ENCODE results near the gene ZNF892. TPM values are rescaled to one million over a fixed set of nuclear protein-coding genes. Genes with fewer than 3 reads are reported as not detected.
"Not testable (repeated sequence)": the region's sequence is repeated elsewhere in the genome, so short reads cannot be mapped to it uniquely, and the experiment has no call there.

Gene ZNF892
- 7.6 TPM for polyA plus RNA-seq (ENCODE audit: insufficient read length)
- long read RNA-seq, donor 1, result 0 reads
- long read RNA-seq, donor 2, partial matches to known transcripts, result 0 of 1 reads
- long read RNA-seq, donor 2, other reads (novel, unspliced or antisense), result 0 of 1 reads
- long read RNA-seq, donor 3, partial matches to known transcripts, result 0 of 1 reads
- long read RNA-seq, donor 3, other reads (novel, unspliced or antisense), result 0 of 1 reads
- long read RNA-seq, donor 4, result 0 reads
- long read RNA-seq, donor 5, result 0 reads
- long read RNA-seq, donor 6, result 0 reads
- long read RNA-seq, donor 7, result 0 reads
- long read RNA-seq, donor 8, partial matches to known transcripts, result 0 of 1 reads
- long read RNA-seq, donor 8, other reads (novel, unspliced or antisense), result 0 of 1 reads

DNA sequence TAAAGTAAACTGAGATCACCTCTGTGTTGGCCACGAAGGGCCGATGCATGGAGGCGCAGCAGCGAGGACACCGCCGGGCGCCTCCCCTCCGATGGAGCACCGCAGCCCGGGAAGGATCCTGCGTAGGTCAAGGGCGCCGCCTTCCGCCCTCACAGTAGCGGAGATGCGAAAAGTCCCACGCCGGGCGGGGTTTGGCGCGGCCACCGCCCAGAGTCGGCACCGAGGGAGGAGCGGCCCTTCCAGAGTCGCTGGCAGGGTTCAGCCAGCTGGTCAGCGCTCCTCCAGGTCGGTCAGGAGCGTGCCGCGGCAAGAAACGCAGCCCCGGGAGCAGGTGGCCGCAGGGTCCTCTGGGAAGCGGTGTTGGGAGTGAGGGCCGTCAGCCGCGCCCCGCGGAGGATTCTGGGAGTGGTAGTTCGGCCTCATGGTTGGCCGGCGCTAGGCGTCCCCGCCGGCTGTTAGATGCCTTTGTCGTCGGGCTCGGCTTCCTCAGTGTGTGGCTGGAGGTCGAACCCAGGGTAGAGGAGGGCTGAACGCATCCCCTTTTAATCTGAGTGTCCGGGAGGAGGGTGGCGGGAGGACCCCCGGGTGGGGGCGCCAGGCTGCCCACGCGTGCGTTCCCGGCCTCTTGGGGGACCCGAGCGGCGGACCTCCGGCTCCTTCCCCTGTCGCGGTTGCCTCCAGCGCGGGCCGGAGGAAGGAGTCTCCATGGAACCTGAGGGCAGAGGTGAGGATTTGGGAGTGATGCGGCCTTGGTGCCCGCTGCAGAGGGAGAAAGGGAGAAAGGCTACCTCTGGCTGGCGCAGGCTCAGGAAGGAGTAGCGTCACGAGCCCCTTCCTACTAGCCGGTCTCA, at the start of gene ZNF892:
Gene ZNF892, plus strand, starts transcription at position 411 of the 851 bp plus-strand sequence. Its CDS starts 295 bp downstream, at position 706.
- DNase-seq, result peak; percentile 91

DNA sequence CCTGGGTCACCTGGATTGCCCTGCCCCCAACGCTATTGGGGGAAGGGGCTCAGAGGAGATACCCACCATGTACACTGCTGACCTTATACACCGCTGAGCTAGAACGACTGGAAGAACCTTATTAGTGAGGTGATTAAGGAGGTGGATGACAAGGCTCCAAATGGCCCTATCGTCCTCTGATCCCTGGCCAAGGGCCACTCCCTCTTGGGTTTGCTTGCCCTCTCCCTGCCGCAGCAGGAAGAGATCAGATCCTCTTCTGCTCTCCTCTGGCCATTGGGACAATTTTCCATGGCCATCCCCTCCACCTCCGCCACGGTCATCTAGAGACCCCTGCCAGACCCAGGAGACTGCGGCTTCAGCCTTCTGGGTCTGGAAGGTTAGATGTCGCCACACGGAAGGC, 48.9 kb upstream of the ZNF892 start:
- DNase-seq, result no peak

DNA sequence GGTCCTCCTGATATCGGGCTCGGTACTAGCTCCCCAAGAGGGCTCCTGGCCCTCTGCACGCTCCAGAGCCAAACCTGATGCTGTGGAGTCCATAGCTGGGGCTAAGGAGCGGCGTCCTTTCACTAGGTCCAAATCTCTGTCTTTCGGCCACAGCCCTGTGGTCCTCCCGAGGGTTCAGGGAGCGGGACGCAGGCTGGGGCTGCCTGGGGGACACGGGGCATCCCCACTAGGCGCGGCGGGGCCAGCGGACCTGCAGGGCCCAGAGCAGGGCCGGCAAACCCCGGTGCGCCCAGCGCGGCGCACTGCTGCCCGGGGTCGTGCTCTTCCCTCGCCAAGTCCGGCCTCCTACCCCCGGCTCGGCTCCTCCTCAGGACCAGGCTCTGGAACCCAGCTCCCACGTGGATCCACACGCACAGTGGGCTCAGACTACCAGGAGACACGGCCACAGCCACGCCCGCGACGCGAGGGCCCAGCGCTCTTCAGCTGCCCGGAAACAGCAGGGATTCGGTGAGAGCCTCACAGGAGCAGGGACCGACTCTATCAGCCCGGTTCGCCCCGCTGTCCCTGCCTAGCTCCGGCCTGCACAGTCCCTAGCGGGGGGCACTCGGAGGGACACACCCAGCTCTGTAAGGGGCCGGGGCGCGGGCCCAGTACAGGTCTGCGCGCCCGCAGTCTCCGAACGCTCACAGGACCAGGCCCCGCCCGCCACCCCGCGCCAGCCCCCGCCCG, 48.3 kb upstream of the ZNF892 start:
- peak; percentile 25 for DNase-seq

DNA sequence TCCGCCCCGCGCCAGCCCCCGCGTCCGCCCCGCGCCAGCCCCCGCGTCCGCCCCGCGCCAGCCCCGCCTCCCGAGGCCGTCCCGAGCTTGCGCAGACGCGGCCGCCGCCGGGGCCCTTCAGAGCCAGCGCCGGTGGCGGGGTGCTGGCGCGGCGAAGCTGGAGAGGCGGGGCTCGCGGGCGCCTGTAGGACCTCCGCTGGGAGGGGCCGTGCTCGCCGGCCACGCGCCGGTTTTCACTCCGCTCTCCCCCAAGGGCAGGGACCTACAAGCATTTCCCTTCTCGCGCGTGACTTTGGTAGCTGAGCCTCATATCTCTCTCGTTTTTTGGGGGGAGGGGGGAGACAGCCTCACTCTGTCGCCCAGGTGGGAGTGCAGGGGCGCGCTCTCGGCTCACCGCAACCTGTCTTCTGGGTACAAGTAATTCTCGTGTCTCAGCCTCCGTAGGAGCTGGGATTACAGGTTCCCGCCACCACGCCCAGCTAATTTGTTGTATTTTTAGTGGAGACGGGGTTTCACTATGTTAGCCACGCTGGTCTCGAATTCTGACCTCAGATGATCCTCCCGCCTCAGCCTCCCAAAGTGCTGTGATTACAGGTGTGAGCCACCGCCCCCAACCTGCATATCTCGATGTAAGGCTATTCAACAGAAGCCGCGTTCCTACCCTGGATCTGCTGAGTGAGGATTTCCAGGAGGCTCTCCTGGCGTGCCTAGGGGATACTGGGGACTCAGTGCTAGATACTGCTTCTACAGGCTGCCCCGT, 47.5 kb upstream of the ZNF892 start, which contains the start of gene ZNF514:
Gene ZNF514, minus strand, starts transcription at position 159 of the 760 bp plus-strand sequence. CDS start 6,595 bp downstream, outside the sequence.
- DNase-seq, result peak; percentile 69

DNA sequence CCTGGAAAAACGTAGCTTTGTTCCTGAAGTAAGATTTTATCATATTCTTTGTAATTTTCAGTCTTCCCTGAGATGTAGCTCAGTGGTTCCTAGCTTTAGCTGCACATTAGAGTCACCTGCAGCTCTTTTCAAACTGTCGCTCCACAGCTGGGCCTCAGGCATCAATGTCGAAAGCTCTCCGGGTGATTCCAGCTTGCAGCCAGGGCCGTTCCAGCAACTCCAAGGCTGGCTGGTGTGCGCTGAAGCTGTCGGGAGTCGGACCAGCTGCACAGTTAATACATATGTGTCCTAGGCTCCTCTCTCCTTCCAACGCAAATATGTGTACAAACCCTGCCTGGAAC, 42.3 kb upstream of the ZNF892 start:
- no peak for DNase-seq

DNA sequence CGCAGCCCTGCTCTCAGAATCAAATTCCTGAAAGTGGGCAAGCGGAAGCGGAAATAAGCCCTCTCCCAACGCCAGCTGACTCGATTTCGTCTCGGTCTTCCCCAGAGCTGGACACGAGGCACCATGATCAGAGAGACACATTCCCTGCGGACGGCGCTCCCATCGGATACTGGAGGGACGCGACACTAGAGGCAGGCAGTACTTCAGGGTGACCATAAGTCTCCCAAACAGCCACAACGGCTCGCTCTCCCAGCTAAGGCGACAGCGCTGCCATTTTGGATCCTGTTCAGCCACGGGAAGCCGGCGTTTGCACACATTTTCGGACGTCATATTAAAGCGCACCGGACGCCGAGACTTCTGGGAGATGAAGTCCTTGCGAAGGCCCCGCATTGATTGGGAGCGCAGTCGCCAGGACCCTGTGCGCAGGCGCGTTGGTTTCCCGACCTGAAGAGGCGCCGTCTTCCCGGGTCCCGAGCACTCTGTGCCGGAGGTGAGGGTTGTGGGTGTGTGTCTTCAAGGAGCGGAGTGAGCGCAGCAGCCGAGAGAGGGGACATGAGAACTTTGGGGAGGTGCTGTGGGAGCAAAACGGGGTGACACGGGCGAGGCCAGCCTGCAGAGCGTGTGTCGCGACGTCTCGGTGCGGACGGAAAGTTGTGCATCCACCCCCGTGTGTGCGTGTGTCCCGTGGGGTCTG, 41.8 kb upstream of the ZNF892 start, which contains the start of gene ZNF2:
Gene ZNF2, plus strand, starts transcription at position 439 of the 694 bp plus-strand sequence. CDS start 10,418 bp downstream, outside the sequence.
- DNase-seq, result peak; percentile 99

DNA sequence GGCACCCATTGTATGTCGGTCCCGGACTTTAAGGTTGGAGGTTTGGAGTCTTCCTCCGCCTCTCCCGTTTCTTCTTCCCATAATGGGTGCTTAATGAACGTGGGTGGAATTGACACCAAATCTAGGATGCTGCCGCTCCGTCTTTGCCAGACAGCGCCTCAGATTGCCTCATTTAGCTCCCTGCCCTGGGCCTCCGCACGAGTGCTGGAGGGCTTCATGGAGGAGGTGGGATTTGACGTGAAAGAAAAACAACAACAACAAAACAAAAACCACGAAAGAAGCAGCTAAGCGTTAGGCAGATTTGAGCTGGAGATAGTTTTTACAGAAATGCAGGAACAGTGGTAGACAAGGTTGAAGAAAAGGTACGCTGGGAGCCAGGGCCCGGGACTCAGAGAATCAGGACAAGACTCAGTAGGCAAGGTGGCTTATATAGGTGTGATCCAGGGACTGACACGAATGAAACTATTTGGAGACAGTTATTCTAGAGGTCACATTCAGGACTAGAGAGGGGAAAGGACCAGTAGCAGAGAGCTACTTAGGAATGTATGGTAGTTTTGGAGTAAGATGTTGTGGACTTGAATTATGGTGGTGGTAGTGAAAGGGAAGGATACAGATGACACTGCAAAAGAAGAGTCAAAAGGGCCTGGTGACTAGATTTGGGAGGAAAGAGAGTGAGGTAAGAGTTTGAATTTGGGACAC, 41.1 kb upstream of the ZNF892 start:
- DNase-seq, result no peak

DNA sequence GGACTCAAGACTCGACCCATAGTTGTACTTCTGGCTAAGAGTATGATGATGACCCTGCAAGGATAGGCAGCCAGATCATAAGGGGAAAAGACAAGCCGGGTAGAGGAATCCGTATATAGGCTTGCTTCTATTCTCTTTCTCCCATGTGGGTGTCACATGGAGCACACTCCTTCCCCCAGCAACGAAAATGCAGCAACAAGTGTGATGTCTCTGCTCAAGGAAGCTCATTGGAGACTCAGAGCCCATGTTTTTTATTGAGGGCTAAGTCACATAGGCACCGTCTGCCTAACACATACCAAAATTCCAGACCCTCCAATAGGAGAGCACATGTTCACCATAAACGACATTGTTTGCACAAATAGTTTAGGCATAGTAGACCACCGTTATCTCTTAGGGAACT, 35.4 kb upstream of the ZNF892 start:
- no peak for DNase-seq

DNA sequence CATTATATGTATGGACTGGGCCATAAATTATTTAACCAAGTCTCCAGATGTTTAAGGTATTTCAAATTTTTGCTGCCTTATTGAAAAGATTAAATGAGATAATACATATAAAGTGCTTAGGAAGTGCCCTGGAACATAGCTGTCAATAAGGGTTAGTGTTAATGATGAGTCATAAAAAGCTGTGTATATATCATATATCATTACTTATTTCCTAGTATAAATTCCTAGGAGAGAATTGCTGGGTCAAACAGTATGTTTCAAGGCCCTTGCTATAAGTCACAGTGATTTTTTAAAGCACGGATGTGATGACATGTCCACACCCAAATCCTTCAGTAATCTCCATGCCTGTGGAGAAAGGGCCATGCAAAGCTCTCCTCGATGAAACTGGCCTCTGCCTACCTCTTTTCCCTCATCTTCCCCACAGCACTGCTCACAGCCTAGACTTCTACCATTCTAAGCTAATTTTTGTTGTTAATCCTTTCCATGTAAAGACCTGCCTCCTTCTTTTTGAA, 33.2 kb upstream of the ZNF892 start:
- no peak for DNase-seq

DNA sequence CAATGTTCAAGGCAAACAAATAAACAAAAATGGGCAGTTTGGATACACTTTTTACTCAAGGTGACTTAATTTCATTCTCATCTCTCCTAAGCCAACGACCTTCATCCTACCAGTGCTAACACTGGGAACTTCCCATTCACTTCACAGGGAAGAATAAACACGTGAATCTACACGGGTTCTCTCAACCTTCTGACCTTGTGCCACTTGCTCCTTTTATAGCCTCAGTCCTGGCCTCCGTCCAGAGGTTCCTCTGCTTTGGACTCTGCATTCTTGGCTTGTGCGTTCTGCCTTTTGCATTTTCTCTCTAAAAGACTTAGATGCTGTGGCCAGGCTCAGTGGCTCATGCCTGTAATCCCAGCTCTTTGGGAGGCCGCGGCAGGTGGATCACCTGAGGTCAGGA, 27.9 kb upstream of the ZNF892 start:
- no peak for DNase-seq

DNA sequence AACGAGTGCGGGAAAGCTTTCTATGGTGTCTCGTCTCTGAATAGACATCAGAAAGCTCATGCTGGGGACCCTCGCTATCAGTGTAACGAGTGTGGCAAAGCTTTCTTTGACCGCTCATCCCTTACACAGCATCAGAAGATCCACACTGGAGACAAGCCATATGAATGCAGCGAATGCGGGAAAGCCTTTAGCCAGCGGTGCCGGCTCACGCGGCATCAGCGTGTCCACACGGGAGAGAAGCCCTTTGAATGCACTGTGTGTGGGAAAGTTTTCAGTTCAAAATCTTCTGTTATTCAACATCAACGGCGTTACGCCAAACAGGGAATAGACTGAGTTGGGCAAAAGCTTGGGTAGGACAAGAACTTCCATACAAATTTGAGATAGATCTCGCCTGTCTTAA, 25.5 kb upstream of the ZNF892 start:
- no peak for DNase-seq

DNA sequence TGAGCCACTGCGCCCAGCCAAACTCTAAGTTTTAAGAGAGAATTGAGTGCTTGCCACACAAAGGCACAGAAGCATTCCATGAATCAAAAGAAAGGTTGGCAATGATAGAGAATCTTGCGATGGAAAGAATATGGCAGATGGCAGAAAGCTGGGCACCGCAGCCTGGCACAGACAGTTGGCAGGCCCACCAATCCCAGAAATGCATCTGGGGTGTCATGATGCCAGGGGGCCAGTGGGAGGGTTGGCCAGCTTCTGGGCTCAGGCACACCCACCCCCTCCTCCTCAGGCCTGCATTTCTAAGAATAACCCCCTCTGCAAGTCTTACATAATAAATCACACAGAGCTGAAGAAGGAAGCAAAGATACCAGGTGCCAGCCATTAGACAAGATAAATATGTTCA, 22.1 kb upstream of the ZNF892 start:
- no peak for DNase-seq

DNA sequence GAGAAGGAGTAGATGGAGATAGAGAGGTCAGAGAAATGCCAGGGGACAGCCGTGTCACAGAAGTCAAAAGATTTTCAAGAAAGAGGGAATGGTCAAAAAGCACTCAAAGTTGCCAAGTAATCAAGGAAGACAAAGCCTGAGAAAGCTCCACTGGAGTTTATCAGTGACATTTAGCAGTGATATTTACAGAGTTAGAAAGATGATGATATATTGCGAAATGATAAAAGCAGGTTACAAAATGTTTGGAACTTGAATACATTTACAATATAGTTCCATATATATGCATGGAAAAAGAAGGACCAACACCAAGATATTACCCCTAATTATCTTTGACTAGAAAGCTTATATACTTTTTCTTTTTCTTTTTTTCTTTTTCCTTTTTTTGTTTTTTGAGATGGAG, 21.3 kb upstream of the ZNF892 start:
- no peak for DNase-seq

DNA sequence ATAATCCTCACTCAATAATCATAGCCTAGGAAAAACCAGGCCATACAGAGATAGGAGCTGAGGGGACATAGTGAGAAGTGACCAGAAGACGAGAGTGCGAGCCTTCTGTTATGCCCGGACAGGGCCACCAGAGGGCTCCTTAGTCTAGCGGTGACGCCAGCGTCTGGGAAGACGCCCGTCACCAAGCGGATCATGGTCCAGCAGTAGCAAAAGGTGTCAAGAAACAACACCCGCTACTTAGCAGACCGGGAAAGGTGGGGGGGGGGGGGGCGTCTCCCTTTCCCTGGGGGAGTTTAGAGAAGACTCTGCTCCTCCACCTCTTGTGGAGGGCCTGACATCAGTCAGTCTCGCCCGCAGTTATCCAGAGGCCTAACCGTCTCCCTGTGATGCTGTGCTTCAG, 14.4 kb upstream of the ZNF892 start:
- not testable (repeated sequence) for DNase-seq

DNA sequence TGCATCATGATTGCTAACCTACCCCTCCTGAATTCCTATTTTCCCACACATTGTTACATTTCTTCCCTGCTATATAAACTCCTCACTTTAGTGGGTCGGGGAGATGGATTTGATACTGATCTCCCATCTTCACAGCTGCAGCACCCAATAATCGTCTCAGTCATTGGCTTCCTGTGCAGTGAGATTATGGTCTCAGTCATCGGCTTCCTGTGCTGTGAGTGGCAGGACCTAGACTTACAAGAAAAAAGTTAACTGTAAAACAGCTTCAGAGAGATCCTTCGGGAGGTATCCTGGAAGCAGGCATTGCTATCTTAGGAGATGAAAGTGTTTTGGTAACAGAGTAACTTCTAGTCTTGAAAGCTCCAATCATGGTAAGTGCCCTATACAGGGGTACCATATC, 3.4 kb upstream of the ZNF892 start:
- no peak for DNase-seq

DNA sequence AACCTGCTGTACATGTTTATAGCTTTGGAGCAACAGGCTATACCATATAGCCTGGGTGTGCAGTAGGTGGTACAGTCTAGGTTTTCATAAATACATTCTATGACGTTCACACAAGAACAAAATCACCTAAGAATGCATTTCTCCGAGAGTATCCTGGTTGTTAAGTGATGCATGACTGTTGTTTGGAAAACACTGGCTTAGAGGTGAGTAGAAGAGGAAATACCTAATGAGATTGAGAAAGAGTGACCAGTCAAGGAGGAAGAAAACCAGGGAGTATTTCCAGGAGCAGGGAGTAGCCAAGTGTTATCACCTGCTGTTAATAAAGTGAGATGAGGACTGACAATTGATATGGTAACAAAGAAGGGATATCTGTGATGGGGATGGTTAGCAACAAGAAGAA, 2.9 kb upstream of the ZNF892 start:
- no peak for DNase-seq

DNA sequence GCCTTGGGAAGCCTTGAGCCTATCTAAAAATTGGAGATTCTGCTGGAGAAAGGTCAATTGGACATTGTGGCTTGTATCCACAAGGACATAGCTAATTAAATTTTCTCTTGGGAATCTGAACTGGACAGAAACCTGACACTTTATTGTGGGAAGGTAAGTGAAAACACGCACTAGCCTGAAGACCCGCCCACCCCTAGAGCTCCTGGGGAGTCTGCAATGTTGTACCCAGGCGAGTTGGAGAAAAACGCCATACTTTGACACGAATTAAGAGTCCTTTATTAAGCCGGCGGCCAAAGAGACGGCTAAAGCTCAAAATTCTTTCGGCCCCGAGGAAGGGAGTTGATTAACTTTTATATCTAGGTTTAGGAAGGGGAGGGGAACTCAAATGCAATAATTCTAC, 1.2 kb upstream of the ZNF892 start:
- no peak for DNase-seq

DNA sequence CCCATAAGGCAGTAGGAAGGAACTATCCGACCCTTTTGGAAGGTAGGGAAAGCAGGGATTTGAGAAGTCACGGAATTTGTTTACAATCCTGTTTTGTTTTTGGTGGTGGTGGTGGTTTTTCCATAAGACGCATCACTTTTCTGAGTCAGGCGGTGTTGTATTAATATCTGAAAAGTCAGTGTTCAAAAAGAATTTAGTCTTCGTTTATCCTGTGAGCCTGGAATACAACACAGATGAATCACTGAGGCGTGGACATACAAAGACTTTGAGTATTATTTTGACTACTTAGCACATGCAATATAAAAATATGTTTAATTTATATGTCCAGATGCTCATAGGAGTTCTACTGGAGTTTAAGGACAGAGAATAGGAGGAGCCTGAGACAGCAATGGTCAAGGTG, 785 bp downstream of the ZNF892 start:
- no peak for DNase-seq

DNA sequence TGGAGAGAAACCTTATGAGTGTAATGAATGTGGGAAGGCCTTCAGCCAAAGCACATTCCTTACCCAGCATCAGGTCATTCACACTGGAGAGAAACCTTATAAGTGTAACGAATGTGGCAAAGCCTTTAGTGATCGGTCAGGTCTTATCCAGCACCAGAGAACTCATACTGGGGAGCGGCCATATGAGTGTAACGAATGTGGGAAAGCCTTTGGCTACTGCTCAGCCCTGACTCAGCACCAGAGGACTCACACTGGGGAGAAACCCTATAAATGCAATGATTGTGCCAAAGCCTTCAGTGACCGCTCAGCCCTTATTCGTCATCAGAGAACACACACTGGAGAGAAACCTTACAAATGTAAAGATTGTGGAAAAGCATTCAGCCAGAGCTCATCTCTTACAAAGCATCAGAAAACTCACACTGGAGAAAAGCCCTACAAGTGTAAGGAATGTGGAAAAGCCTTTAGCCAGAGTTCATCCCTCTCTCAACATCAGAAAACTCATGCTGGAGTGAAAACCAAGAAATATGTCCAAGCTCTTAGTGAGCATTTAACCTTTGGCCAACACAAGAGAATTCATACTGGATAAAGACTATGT, 7.8 kb downstream of the ZNF892 start:
- DNase-seq, result no peak

DNA sequence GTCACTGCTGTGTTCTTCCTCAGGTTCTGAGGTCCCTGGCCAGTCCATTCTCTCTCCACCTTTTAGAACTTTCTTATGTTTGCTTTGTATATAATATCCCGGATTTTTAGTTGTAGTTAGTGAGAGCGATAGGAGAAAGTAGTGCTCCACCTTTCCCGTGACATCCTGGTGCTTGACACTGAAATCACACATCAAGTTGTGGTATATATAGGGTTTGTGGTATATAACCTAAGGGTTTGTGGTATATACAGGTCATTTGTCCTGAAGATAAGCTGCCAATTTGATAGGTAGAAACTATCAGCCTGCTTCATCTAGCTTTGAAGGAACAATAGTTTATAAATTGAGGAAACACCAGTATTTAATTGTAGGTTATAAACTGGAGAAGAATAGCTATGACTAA, 13.1 kb downstream of the ZNF892 start:
- DNase-seq, result no peak

Measured in left kidney (tissue), 8 donors.